ENCODE measurements around the gene KRT39.

Gene KRT39

GRCh38 chr17:40962059-40962561 lies 4.6 kb downstream of the KRT39 start:
- Histone ChIP-seq H3K27me3 (ENCODE audit: insufficient read depth, low read length, poor library complexity) (peaks cover 9% of the 10 kb centered on the region), H3K4me2 (ENCODE audit: insufficient read depth, low read length) (no peak overlapping the region), H2AFZ (ENCODE audit: low read depth, low read length) (no peak overlapping the region), H3K36me3 (ENCODE audit: insufficient read depth, low read length) (no peaks in the 10 kb centered on the region), H3K79me2 (ENCODE audit: insufficient read depth, low read length) (no peaks in the 10 kb centered on the region), H3K27ac (ENCODE audit: low read length) (no peak overlapping the region), H3K9me3 (ENCODE audit: insufficient read depth, low read length, severe bottlenecking) (no peaks in the 10 kb centered on the region), H3K4me3 (ENCODE audit: low read depth in 1 of 2, low read length in 2 of 2) (no peak overlapping the region), H3K4me1 (ENCODE audit: insufficient read depth, low read length) (no peaks in the 10 kb centered on the region), H3K9ac (ENCODE audit: low read depth, low read length) (no peak overlapping the region), H4K20me1 (ENCODE audit: insufficient read depth, low read length) (no peaks in the 10 kb centered on the region)
- DNase-seq (no peak), ATAC-seq (ENCODE audit: insufficient read depth, low read depth) (no peak)
- TF ChIP-seq CTCF (IDR thresholded peaks at IDR 0.05; ENCODE audit: borderline replicate concordance, extremely low read depth, low read length, poor library complexity, severe bottlenecking) (no peak), EZH2 (IDR thresholded peaks at IDR 0.05; ENCODE audit: borderline replicate concordance, low read depth, low read length, severe bottlenecking) (no peak)

- Histone ChIP-seq H3K4me3 (ENCODE audit: low read depth in 1 of 2, low read length in 2 of 2) (no peak overlapping the region), H3K4me2 (ENCODE audit: insufficient read depth, low read length) (no peak overlapping the region), H2AFZ (ENCODE audit: low read depth, low read length) (no peak overlapping the region), H3K27ac (ENCODE audit: low read length) (no peak overlapping the region), H3K79me2 (ENCODE audit: insufficient read depth, low read length) (no peaks in the 10 kb centered on the region), H3K36me3 (ENCODE audit: insufficient read depth, low read length) (no peaks in the 10 kb centered on the region), H3K9ac (ENCODE audit: low read depth, low read length) (no peak overlapping the region), H3K9me3 (ENCODE audit: insufficient read depth, low read length, severe bottlenecking) (no peaks in the 10 kb centered on the region), H3K4me1 (ENCODE audit: insufficient read depth, low read length) (no peaks in the 10 kb centered on the region), H4K20me1 (ENCODE audit: insufficient read depth, low read length) (no peaks in the 10 kb centered on the region), H3K27me3 (ENCODE audit: insufficient read depth, low read length, poor library complexity) (peaks cover 11% of the 10 kb centered on the region)
- TF ChIP-seq EZH2 (IDR thresholded peaks at IDR 0.05; ENCODE audit: borderline replicate concordance, low read depth, low read length, severe bottlenecking): no peak
- TF ChIP-seq CTCF (IDR thresholded peaks at IDR 0.05; ENCODE audit: borderline replicate concordance, extremely low read depth, low read length, poor library complexity, severe bottlenecking): no peak
- no peak for DNase-seq
- no peak for ATAC-seq (ENCODE audit: insufficient read depth, low read depth)
Measured at GRCh38 chr17:40961591-40961990, 5.2 kb downstream of the KRT39 start.

- Histone ChIP-seq H4K20me1 (ENCODE audit: insufficient read depth, low read length) (no peaks in the 10 kb centered on the region), H3K36me3 (ENCODE audit: insufficient read depth, low read length) (no peaks in the 10 kb centered on the region), H2AFZ (ENCODE audit: low read depth, low read length) (0 out of 2 replicates have a peak overlapping the region, but pooled peaks have one; percentile 8), H3K4me1 (ENCODE audit: insufficient read depth, low read length) (no peaks in the 10 kb centered on the region), H3K27me3 (ENCODE audit: insufficient read depth, low read length, poor library complexity) (peaks cover 16% of the 10 kb centered on the region), H3K9me3 (ENCODE audit: insufficient read depth, low read length, severe bottlenecking) (no peaks in the 10 kb centered on the region), H3K27ac (ENCODE audit: low read length) (no peak overlapping the region), H3K79me2 (ENCODE audit: insufficient read depth, low read length) (no peaks in the 10 kb centered on the region), H3K9ac (ENCODE audit: low read depth, low read length) (no peak overlapping the region), H3K4me2 (ENCODE audit: insufficient read depth, low read length) (no peak overlapping the region), H3K4me3 (ENCODE audit: low read depth in 1 of 2, low read length in 2 of 2) (no peak overlapping the region)
- DNase-seq (no peak), ATAC-seq (ENCODE audit: insufficient read depth, low read depth) (no peak)
- TF ChIP-seq EZH2 (IDR thresholded peaks at IDR 0.05; ENCODE audit: borderline replicate concordance, low read depth, low read length, severe bottlenecking): no peak
- TF ChIP-seq CTCF (IDR thresholded peaks at IDR 0.05; ENCODE audit: borderline replicate concordance, extremely low read depth, low read length, poor library complexity, severe bottlenecking): no peak
Measured at GRCh38 chr17:40960144-40960543, 6.6 kb downstream of the KRT39 start.

Measured in DND-41 (cell line).